Ovary (tissue), 9 donors: ENCODE results near the gene HTRA3. TPM values are rescaled to one million over a fixed set of nuclear protein-coding genes. Genes with fewer than 3 reads are reported as not detected.
A peak's percentile ranks its signal among the peaks of the same experiment; 100 is the strongest.
"Not testable (repeated sequence)": the region's sequence is repeated elsewhere in the genome, so short reads cannot be mapped to it uniquely, and the experiment has no call there.

Experiments
- DNase-seq, 5 donors: peaks; one replicate each; pipeline ENCODE4 v3.0.0-alpha.2; 2019 to 2020
- H3K27ac ChIP-seq, 2 donors: fragments of 200-600 bp; one replicate each; pipeline versions ENCODE4 v1.5.1 to v1.8.0; 2019 to 2022
- H3K27me3 ChIP-seq: fragments of 200-600 bp; one replicate; pipeline ENCODE4 v1.8.0; 2022
- H3K36me3 ChIP-seq: fragments of 200-600 bp; sonication (generic); one replicate; pipeline ENCODE4 v1.5.1; 2019
- H3K4me1 ChIP-seq: one replicate; pipeline ENCODE4 v1.8.1; 2013; ENCODE audit warnings: mild to moderate bottlenecking, moderate library complexity; ENCODE audit not compliant: insufficient read depth
- H3K4me3 ChIP-seq: fragments of 200-600 bp; sonication (generic); one replicate; pipeline ENCODE4 v1.5.1; 2017
- H3K9me3 ChIP-seq, 2 donors: fragments of 200-600 bp in 1 of 2; sonication (generic) in 1 of 2; one replicate each; pipeline versions ENCODE4 v1.5.1 to v1.8.1; 2013 to 2019; ENCODE audit warnings: mild to moderate bottlenecking in 1 of 2, moderate library complexity in 1 of 2
- EP300 ChIP-seq: sonication (generic); formaldehyde crosslinking; IDR thresholded peaks from one replicate; pipeline ENCODE4 v1.6.1; 2017; ENCODE audit warnings: antibody characterized with exemption
- POLR2A ChIP-seq: fragments of 450-650 bp; IDR thresholded peaks from one replicate; pipeline ENCODE4 v1.6.1; 2017; ENCODE audit warnings: antibody characterized with exemption, mild to moderate bottlenecking, moderate library complexity
- WGBS, 3 donors: extraction: QIAGEN DNeasy Blood & Tissue Kit in 1 of 3; methylation state at CpG; one replicate each; pipeline versions ENCODE4 v1.1.5 to v1.1.7; 2013 to 2017; 5-methylcytosine and 5-hydroxymethylcytosine counted together
- intact Hi-C, 4 donors: fragments of 100-400 bp; cut with DNase I; formaldehyde crosslinking; loops; one replicate each; pipeline versions ENCODE4 v1.11.0 to v1.15.1; 2022 to 2023
- polyA plus RNA-seq, 2 donors: library from polyadenylated mRNA; stranded (reverse); fragments of 200-250 nt in 1 of 2; fragments of 350-450 nt in 1 of 2; fragmentation: Illumina TruSeq in 1 of 2; extraction: RNeasy Lipid Tissue Mini Kit (QIAGEN cat#74804) in 1 of 2; gene quantifications; one replicate each; pipeline ENCODE4 v1.2.3, GENCODE V29; 2013 to 2014
- total RNA-seq, 7 donors: library from RNA; depleted of rRNA in 2 of 7; stranded (reverse); fragments of >200 nt in 2 of 7; fragmentation: NEBNext Ultra II Directional in 3 of 7; extraction: Animal tissue kit (Norgen Biotek cat#: 25700) in 3 of 7; gene quantifications; one replicate each; pipeline versions ENCODE4 v1.1.0 to v1.2.4, GENCODE V29; 2016 to 2023
- TF ChIP-seq, protein P1 (sequence below), 3 donors: fragments of 450-650 bp in 2 of 3; fragments of 200-600 bp in 1 of 3; IDR thresholded peaks; one replicate each; pipeline versions ENCODE4 v1.5.1 to v1.8.0; 2016 to 2022; ENCODE audit warnings: antibody characterized with exemption in 3 of 3, mild to moderate bottlenecking in 1 of 3
- donor health status: DM: no; HTN: no; CAD: no; lungs with moderate emphysema.
- donor health status: DM: no; HTN: no; CAD: no.
- donor health status: Bipolar disorder and iron deficiency.
- donor health status: DM: yes; HTN: yes; CAD: no.
- donor health status: DM: no; HTN: no; CAD: no.
- donor health status: DM: yes; HTN: yes; CAD: no.

The HTRA3 gene
- total and polyA plus RNA-seq, 9 donors = 36.2 to 163 (median 64.7) TPM

DNA sequence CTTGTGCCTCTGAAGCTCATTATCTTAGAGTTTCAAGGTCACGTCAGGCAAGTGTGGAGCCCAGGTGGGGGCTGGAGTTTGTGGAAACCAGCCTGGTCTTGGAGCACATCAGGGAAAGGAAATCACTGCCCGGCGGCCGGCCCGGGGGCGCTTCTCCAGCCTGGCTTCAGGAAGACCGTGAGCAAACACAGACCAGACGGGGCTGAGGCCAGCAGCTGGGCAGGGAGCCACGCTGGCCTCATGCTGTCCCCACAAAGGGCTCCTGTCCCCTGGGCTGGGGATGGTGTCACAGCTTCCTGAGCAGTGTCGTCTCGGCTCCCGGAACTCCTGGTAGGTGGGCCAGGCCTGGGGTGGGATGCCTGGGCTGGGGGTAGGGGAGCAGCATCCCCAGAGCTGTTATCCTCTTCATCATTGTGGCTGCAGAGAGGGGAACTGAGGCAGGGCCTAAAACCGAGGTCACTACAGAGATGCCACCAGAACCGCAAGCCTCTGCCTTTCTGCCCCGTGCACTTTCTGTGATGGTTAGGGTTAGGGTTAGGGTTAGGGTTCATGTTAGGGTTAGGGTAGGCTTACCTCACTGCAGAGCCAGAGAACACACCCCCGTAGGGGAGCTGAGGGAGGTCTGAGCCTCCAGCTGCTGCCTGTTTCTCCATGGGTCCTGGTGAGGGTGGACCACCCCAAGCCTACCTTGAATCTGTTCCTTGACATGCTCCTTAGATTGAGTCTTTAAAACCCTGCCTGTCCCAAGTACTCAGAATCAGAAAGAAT, 77.5 kb downstream of the HTRA3 start:
- no peaks in the 10 kb centered on the region for H3K36me3 ChIP-seq
- TF ChIP-seq, protein P1, sequence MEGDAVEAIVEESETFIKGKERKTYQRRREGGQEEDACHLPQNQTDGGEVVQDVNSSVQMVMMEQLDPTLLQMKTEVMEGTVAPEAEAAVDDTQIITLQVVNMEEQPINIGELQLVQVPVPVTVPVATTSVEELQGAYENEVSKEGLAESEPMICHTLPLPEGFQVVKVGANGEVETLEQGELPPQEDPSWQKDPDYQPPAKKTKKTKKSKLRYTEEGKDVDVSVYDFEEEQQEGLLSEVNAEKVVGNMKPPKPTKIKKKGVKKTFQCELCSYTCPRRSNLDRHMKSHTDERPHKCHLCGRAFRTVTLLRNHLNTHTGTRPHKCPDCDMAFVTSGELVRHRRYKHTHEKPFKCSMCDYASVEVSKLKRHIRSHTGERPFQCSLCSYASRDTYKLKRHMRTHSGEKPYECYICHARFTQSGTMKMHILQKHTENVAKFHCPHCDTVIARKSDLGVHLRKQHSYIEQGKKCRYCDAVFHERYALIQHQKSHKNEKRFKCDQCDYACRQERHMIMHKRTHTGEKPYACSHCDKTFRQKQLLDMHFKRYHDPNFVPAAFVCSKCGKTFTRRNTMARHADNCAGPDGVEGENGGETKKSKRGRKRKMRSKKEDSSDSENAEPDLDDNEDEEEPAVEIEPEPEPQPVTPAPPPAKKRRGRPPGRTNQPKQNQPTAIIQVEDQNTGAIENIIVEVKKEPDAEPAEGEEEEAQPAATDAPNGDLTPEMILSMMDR (IDR thresholded peaks at IDR 0.05) = no peak
- TF ChIP-seq EP300 = no peak
- no peak for TF ChIP-seq POLR2A
- peak overlapping the region; percentile 52 to 65 for H3K27ac ChIP-seq
- no peak overlapping the region for H3K4me3 ChIP-seq
- no peaks in the 10 kb centered on the region for H3K9me3 ChIP-seq
- DNase-seq = peak; percentile 59 to 77 (median 60)
- intact Hi-C loops = loop anchor here in 1 of 4 donors (10.0 kb wide), 1 partner anchor 72 kb away; no protein-coding TSS in a partner anchor
- H3K4me1 ChIP-seq = peaks cover 29% of the 10 kb centered on the region
- no peaks in the 10 kb centered on the region for H3K27me3 ChIP-seq
- 33 to 42% (median 40%) methylated on average over 16 of the region's 16 CpGs for WGBS, 3 donors

DNA sequence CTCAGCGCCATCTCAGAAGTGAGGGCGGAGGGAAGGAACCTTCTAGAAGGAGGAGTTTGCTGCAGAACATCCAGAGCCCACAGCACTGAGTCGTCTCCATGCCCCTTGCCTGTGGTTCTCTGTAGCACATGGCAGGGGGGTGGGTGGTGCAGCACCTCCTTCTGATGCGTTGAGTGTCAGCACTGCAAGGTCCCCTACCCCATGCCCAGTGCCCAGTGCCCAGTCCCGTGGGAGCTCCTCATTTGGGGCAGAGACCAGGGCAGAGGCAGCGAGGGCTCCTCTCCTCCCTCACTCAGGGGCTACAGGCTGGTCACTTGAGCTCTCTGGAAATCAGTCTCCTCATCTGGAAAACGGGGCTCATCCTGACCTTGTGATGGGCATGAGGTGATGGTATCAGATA, 78.1 kb downstream of the HTRA3 start:
- no peak for TF ChIP-seq POLR2A
- TF ChIP-seq, protein P1 (IDR thresholded peaks at IDR 0.05) = no peak
- no peak for TF ChIP-seq EP300
- no peaks in the 10 kb centered on the region for H3K27me3 ChIP-seq
- peak in 1 of 5 donors; percentile 33 for DNase-seq
- intact Hi-C loops = loop anchor here in 1 of 4 donors (10.0 kb wide), 1 partner anchor 73 kb away; no protein-coding TSS in a partner anchor
- H3K4me1 ChIP-seq = peaks cover 33% of the 10 kb centered on the region
- peak overlapping the region in 1 of 2 donors; percentile 65 for H3K27ac ChIP-seq
- 77 to 90% (median 83%) methylated on average over 4 to 7 of the region's 7 CpGs for WGBS, 3 donors
- no peaks in the 10 kb centered on the region for H3K36me3 ChIP-seq
- no peaks in the 10 kb centered on the region for H3K9me3 ChIP-seq
- no peak overlapping the region for H3K4me3 ChIP-seq

DNA sequence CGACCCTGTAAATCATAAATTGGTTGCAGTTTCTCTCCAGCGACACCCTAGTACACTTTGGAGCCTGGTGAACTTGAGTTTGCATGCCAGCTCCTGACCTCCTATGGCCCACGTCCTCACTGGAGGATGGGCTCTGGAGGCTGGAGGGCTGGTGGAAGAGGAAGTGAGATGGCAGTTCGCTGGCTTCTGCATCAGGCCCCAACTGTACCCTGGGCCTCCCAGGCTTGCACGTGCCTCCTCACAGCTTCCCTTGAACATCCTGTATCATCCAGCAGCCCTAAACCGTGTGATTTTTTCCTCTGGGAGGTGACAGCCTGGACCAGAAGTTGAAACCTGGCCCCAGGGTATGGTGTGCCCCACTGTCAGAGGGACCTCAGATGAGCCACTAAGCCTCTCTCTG, 78.5 kb downstream of the HTRA3 start:
- Histone ChIP-seq H3K4me1 (peaks cover 33% of the 10 kb centered on the region), H3K9me3 (no peaks in the 10 kb centered on the region), H3K4me3 (no peak overlapping the region), H3K27ac (no peak overlapping the region), H3K27me3 (no peaks in the 10 kb centered on the region), H3K36me3 (no peaks in the 10 kb centered on the region)
- no peak for TF ChIP-seq POLR2A
- TF ChIP-seq EP300 = no peak
- TF ChIP-seq, protein P1 (IDR thresholded peaks at IDR 0.05) = no peak
- 73 to 89% (median 80%) methylated on average over 6 of the region's 6 CpGs for WGBS, 3 donors
- DNase-seq = peak in 1 of 5 donors; percentile 31
- intact Hi-C loops = loop anchor here in 1 of 4 donors (10.0 kb wide), 1 partner anchor 73 kb away; no protein-coding TSS in a partner anchor

DNA sequence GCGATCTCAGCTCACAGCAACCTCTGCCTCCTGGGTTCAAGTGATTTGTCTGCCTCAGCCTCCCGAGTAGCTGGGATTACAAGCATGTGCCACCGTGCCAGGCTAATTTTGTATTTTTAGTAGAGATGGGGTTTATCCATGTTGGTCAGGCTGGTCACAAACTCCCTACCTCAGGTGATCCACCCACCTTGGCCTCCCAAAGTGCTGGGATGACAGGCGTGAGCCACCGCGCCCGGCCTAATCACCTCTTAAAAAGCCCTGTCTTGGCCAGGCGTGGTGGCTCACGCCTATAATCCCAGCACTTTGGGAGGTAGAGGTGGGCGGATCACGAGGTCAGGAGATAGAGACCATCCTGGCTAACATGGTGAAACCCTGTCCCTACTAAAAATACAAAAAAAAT, 79.7 kb downstream of the HTRA3 start:
- 93 to 95% (median 95%) methylated on average over 11 of the region's 11 CpGs for WGBS, 3 donors
- H3K4me3 ChIP-seq, DNase-seq, H3K9me3 ChIP-seq, H3K27me3 ChIP-seq, H3K27ac ChIP-seq, H3K36me3 ChIP-seq: not testable (repeated sequence)
- intact Hi-C loops = loop anchor here in 1 of 4 donors (10.0 kb wide), 1 partner anchor 74 kb away; no protein-coding TSS in a partner anchor
- peaks cover 35% of the 10 kb centered on the region for H3K4me1 ChIP-seq
